Smooth muscle cell of the brain vasculature (primary cell): ENCODE data around the gene FOXK2.

ENCODE experiments used
- DNase-seq: peaks from one replicate; pipeline ENCODE4 v3.0.0-alpha.2; 2012; ENCODE audit warnings: low read depth, low spot score

Gene FOXK2

DNA sequence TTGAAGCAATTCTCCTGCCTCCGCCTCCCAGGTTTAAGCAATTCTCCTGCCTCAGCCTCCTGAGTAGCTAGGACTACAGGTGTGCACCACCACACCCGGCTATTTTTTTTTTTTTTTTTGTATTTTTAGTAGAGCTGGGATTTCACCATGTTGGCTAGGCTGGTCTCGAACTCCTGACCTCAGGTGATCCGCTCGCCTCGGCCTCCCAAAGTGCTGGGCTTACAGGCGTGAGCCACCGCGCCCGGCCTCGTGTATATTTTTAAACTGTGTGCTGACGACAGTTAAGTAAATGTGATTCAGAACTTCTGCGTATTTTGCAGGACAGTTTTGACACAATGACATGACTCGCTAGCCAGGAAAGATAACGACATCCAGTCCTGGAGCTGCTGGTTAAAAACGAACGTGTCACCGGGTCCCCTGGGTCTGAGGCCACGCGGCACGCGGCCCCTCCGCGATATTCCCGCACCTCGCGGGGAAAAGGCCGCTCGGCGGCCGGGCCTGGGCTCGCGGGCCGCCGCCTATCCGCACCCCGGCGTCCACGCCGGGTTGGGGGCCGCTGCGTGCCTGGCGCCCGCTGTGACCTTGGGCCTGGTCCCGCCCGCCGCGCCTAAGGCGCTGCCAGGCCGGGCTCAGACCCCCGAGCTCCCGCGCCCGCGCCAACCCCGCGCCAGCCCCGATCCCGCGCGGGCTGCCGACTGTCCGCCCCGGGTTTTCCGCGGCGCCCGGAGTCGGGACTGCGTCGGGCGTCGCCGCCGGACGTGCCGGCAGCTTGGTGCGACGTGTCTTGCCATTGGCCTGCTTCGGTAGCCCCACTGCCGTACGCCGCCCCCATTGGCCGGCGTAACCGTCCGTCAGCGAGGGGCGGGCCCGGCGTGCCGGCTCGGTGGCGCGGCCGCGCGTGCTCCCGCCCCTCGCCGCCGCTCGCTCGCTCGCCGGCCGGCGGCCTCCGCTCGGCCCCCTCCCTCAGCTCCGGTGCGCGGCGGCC lies at the start of gene FOXK2:
Gene FOXK2, plus strand, starts transcription at position 907 of the 985 bp plus-strand sequence. CDS start 157 bp downstream, outside the sequence.
- DNase-seq = peak; percentile 83

DNA sequence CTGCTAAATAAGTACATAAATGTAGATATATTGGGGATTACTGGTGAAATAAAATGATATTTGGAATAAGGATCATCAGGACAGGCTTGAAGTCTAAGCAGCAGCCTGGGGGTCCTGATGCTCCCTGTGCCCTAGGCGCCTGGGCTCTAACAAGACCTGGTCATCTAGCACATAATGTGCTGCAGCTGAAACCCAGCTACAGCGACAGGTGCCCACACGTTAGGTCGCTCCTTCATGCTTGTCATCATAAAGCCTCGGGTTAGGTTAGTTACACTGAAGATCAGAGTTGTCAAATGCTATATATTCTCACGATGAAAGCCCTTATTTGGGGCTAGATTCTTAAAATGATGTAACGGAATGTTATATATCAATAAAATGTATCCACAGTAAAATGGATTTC lies 49.5 kb upstream of the FOXK2 start:
- DNase-seq = no peak

DNA sequence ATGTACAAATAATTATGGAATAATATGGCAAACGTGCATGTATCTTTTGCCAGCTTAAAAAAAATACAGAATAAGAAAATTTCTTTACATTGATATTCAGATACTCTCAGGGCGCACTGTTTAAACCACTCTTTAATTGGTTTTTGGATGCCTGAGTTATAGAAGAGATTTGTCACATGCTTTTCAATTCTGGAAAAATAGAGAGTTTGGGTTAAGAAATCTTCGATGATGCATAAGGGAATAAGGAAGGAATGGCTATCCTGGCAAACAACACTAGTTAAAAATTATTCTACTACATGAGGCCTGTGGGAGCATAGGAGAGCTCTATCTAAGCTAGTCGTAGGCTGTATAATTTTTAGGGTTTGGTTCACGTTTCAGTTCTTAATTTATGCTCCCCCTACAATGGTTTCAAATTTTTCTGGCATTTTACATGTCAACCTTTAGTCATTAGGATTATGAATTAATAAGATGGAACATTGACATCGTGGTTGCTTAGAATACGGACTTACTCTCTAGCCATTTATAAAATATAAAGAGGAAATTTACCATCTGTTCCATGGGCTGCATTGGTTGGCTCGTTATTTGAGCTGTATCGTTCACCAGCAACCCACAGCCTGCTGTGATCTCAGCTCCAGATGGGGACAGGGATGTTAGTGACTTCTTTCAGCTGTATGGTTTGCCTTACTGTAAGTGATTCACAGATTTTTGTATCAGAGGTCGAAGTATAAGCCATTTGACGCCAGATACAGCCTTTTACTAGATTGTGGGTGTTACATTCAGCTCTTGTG lies 45.1 kb upstream of the FOXK2 start:
- DNase-seq = no peak

DNA sequence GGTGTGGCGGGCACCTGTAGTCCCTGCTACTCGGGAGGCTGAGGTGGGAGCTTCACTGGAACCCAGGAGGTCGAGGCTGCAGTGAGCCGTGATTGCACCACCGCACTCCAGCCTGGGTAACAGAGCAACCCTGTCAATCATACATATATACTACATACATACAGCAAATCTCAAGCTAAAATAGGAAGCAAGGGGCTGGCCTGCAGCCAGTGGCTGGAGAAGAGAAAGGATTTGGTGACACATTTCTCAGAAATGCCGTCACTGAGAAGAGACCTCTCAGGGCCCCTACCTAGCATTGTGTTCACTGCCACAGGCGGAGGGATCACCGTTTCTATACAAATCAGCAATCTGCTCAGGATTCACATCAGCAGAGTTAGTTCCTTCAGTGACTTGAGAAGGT lies 44.1 kb upstream of the FOXK2 start:
- no peak for DNase-seq

DNA sequence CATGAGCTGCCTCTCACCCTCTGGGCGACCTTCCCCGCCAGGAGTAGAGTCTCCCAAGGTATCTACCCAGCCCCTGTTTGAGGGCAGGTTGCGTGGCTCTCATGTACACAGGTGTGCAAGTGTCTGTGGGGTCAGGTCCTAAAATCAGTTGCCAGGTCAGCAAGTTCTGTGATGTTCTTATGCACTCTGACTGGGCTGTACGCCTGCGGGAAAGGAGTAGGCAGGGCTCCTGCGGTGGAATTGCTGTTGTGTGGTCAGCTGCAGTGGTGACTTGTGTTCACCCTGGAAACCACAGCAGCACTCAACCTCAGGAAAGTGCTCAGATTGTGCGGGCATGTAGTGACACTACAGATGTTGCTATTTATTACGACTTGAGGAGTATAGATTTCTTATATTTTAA lies 41.6 kb upstream of the FOXK2 start:
- no peak for DNase-seq

GRCh38 chr17:82479602-82480001 lies 39.9 kb upstream of the FOXK2 start:
- no peak for DNase-seq

- DNase-seq = no peak
These were observed 39.2 kb upstream of the FOXK2 start for GRCh38 chr17:82480318-82480717.

DNA sequence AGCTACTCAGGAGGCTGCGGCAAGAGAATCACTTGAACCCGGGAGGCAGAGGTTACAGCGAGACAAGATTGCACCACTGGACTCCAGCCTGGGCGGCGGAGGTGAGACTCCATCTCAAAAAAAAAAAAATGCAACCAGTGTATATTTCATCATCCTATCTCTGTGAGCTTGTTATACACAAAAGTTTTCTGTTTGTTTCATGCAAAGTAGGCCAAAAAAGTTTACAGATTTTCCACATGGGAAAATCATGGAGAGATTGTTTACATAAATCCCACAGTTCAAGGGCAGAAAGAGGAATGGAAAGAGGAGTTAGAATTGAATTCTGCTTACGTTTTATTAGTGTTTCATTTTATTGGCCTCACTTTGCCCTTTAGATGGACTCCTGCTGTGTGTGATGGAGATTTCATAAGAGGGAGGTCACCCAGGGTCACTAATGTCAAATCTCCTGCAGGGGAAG lies 36.3 kb upstream of the FOXK2 start:
- DNase-seq = no peak

GRCh38 chr17:82483836-82484235 lies 35.7 kb upstream of the FOXK2 start:
- no peak for DNase-seq

- DNase-seq = no peak
These were observed 33.1 kb upstream of the FOXK2 start for GRCh38 chr17:82486231-82487094.

- no peak for DNase-seq
These were observed 31.6 kb upstream of the FOXK2 start for GRCh38 chr17:82487910-82488309.

GRCh38 chr17:82489117-82489516 lies 30.4 kb upstream of the FOXK2 start:
- DNase-seq = no peak

DNA sequence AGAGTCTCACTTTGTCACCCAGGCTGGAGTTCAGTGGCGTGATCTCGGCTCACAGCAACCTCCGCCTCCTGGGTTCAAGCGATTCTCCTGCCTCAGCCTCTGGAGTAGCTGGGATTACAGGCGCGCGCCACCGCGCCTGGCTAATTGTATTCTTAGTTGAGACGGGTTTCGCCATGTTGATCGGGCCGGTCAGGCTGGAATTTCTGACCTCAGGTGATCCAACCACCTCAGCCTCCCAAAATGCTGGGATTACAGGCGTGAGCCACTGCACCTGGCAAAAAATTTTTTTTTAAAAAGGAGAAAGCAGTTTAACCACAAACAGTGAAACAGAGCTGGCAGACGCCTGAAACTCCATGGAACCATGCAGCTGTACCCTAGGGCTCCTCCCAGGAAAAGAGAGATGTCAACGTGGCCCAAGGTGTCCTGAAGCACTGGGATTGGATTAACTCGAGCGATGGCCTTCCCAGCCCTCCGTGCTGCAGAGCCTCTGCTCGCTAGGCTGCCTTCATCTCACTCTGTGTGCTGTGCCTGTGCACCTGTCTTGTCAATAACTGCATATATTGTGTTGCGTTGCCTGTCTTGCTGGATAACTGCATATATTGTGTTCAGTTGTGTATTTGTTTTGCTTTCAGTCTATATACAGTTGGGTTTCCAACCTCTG lies 29.6 kb upstream of the FOXK2 start:
- no peak for DNase-seq

- no peak for DNase-seq
These were observed 28.9 kb upstream of the FOXK2 start for GRCh38 chr17:82490512-82491195.

DNA sequence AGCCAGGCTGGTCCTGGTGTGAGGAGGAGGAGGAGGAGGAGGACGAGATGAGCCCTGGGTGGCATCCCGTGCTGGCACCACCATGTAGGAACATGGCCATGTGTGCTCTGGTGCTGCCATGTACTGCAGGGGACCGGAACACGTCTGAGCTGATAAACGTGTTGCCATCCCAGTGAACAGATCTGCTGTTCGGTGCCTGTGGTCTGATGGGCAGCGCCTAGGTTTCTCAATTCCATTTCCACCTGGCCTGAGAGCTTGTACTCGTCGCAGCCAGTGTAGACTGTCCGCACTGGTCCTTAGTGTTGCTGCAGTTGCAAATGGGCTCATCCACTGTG lies 28.4 kb upstream of the FOXK2 start:
- DNase-seq = no peak

DNA sequence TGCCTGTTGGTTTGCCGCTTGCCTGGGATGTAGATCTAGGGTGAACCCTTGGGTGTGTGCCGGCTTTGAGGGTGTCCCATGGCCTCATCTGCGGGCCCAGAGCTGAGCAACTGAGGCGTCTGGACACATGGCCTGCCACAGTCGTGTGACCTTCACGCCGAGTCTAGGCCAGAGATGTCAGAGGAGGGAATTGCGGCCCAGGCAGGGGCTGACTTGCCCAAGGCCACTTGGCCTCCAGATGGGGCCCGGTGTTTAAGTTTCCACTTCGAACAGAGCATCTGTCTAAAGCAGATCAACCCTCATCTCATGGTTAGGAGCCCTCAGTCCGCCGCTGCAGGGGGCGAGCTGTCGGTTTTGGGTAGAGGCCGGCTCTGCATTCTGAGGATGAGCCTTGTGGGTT lies 28.0 kb upstream of the FOXK2 start:
- no peak for DNase-seq

- no peak for DNase-seq
These were observed 26.8 kb upstream of the FOXK2 start for GRCh38 chr17:82492643-82493225.

DNA sequence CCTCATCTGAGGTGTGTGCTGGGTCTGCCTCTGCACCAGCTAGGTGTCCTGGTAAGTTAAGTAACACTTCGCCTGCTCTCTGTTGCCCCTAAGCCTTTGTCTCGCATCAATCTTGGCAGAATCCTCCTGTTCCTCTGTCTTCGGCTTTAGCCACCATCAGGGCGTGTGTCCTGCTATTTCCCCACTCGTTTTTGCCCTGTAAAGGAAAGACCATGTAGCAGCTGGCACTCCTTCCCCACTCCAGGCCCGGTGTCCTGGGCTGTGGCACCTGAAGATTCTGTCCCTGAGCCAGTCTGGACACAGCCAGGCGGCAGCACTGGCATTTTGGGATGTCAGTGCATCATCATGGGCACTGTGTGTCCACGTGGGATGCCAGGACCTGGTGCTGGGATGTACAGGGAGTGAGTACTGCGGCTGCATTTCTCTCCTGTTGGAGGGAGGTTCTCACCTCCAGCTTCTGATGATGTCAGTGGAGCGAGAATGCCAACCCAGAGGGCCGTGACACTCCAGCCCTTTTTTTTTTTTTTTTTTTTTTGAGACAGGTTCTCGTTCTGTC lies 26.2 kb upstream of the FOXK2 start:
- DNase-seq = no peak

GRCh38 chr17:82494236-82495055 lies 25.1 kb upstream of the FOXK2 start:
- DNase-seq = peak; percentile 69
